B cell (primary cell): ENCODE data around the gene KCTD14. TPM values are rescaled to one million over a fixed set of nuclear protein-coding genes. Genes with fewer than 3 reads are reported as not detected.
"Not testable (repeated sequence)": the region's sequence is repeated elsewhere in the genome, so short reads cannot be mapped to it uniquely, and the experiment has no call there.

Experiments
- ATAC-seq: fragments of 200-7000 bp; cut with Tn5 transposase; one replicate; pipeline ENCODE4 v1.10.0; 2021; ENCODE audit warnings: low read depth, mild to moderate bottlenecking, moderate number of reproducible peaks, moderate library complexity
- CTCF ChIA-PET: fragments of 350-600 bp; sonication (Branson Sonifier 250); formaldehyde crosslinking; loops from one replicate; lab custom pipeline; 2021; ENCODE audit warnings: antibody characterized with exemption, inconsistent platforms; lab: Charles Lee
- POLR2A ChIA-PET: fragments of 350-600 bp; sonication (Branson Sonifier 250); formaldehyde crosslinking; loops from one replicate; lab custom pipeline; 2021; ENCODE audit warnings: antibody characterized with exemption; lab: Charles Lee
- DNase-seq: peaks from one replicate; pipeline ENCODE4 v3.0.0; 2013
- H2AFZ ChIP-seq: 2 replicates; pipeline ENCODE4 v1.6.1; 2012; ENCODE audit warnings: mild to moderate bottlenecking, low read depth, low read length; ENCODE audit not compliant: insufficient read depth, poor library complexity, severe bottlenecking
- H3K27ac ChIP-seq, 2 donors: 1 replicate in 1 of 2; 2 replicates in 1 of 2; pipeline ENCODE4 v1.5.1; 2012 to 2013; ENCODE audit warnings: low read length in 2 of 2, mild to moderate bottlenecking in 2 of 2, moderate library complexity in 1 of 2
- H3K27me3 ChIP-seq, 4 experiments: fragments of 200-600 bp in 1 of 4; sonication (generic) in 1 of 4; replicated peaks in 1 of 4; 1 replicate in 2 of 4; 2 replicates in 2 of 4; pipeline versions ENCODE4 v1.6.1 to v1.7.0; 2013 to 2016; ENCODE audit warnings: low read length in 3 of 4, mild to moderate bottlenecking in 2 of 4, mixed read lengths in 1 of 4, moderate library complexity in 1 of 4; ENCODE audit not compliant: insufficient read depth in 4 of 4, control insufficient read depth in 3 of 4; ENCODE audit errors: control extremely low read depth in 1 of 4
- H3K36me3 ChIP-seq, 2 experiments: replicated peaks in 1 of 2; 1 replicate in 1 of 2; 2 replicates in 1 of 2; pipeline versions ENCODE4 v1.6.1 to v1.7.1; 2013; ENCODE audit warnings: low read length in 1 of 2; ENCODE audit not compliant: insufficient read depth in 2 of 2, control insufficient read depth in 1 of 2; ENCODE audit errors: control extremely low read depth in 1 of 2, extremely low read depth in 1 of 2
- H3K4me1 ChIP-seq, 2 donors: fragments of 200-600 bp in 1 of 2; sonication (generic) in 1 of 2; 1 replicate in 1 of 2; 2 replicates in 1 of 2; pipeline versions ENCODE4 v1.5.1 to v1.6.1; 2013 to 2017; ENCODE audit warnings: low read length in 2 of 2; ENCODE audit not compliant: control insufficient read depth in 2 of 2, insufficient read depth in 2 of 2
- H3K4me2 ChIP-seq: replicated peaks from 2 replicates; pipeline ENCODE3; 2012; ENCODE audit warnings: mild to moderate bottlenecking, low read depth, low read length; ENCODE audit not compliant: poor library complexity, severe bottlenecking
- H3K4me3 ChIP-seq, 5 experiments: fragments of 200-600 bp in 1 of 5; sonication (generic) in 1 of 5; 1 replicate in 3 of 5; 2 replicates in 2 of 5; pipeline versions ENCODE4 v1.5.1 to v1.7.0; 2011 to 2016; ENCODE audit warnings: low read length in 4 of 5, mild to moderate bottlenecking in 4 of 5, low read depth in 2 of 5, control low read depth in 1 of 5, moderate library complexity in 1 of 5; ENCODE audit not compliant: insufficient read depth in 1 of 5; ENCODE audit errors: control extremely low read depth in 1 of 5, extremely low read depth in 1 of 5
- H3K79me2 ChIP-seq: fragments of 200-600 bp; sonication (generic); one replicate; pipeline ENCODE4 v1.6.0; 2016; ENCODE audit warnings: low read length; ENCODE audit not compliant: control insufficient read depth, insufficient read depth
- H3K9ac ChIP-seq: fragments of 200-600 bp; sonication (generic); 2 replicates; pipeline ENCODE4 v1.6.1; 2017; ENCODE audit warnings: mild to moderate bottlenecking, low read length, moderate library complexity
- H3K9me3 ChIP-seq, 3 donors: one replicate each; pipeline versions ENCODE4 v1.6.1 to v1.7.1; 2013; ENCODE audit warnings: low read length in 2 of 3; ENCODE audit not compliant: control insufficient read depth in 2 of 3, insufficient read depth in 1 of 3; ENCODE audit errors: control extremely low read depth in 1 of 3
- H4K20me1 ChIP-seq: 2 replicates; pipeline ENCODE4 v1.6.0; 2012; ENCODE audit warnings: mild to moderate bottlenecking, low read length; ENCODE audit not compliant: insufficient read depth, control insufficient read depth, poor library complexity, severe bottlenecking
- H3K27ac Mint-ChIP-seq: one replicate; pipeline ENCODE4 v1.8.0; 2021; ENCODE audit warnings: mixed read lengths
- H3K27me3 Mint-ChIP-seq: one replicate; pipeline ENCODE4 v1.8.0; 2021; ENCODE audit warnings: mixed read lengths
- H3K4me1 Mint-ChIP-seq: one replicate; pipeline ENCODE4 v1.8.0; 2021; ENCODE audit warnings: mixed read lengths
- H3K4me3 Mint-ChIP-seq: one replicate; pipeline ENCODE4 v1.8.0; 2021; ENCODE audit warnings: mixed read lengths
- H3K9me3 Mint-ChIP-seq: one replicate; pipeline ENCODE4 v1.8.0; 2022; ENCODE audit warnings: mixed read lengths; ENCODE audit not compliant: insufficient read depth
- CTCF ChIP-seq: fragments of 200-600 bp; IDR thresholded peaks from one replicate; pipeline ENCODE4 v1.8.0; 2022; ENCODE audit warnings: antibody characterized with exemption, mild to moderate bottlenecking
- EZH2 ChIP-seq: IDR thresholded peaks from 2 replicates; pipeline ENCODE4 v1.6.1; 2012; ENCODE audit warnings: borderline replicate concordance, low read depth, mild to moderate bottlenecking, moderate library complexity, low read length; ENCODE audit not compliant: insufficient read depth, poor library complexity, severe bottlenecking
- WGBS: methylation state at CpG from one replicate; pipeline ENCODE4 v1.1.5; 2013; ENCODE audit warnings: missing lambda C conversion rate; ENCODE audit not compliant: insufficient coverage; 5-methylcytosine and 5-hydroxymethylcytosine counted together
- intact Hi-C: fragments of 100-400 bp; cut with micrococcal nuclease; formaldehyde crosslinking; loops from one replicate; pipeline ENCODE4 v1.10.0; 2022
- polyA plus RNA-seq: library from polyadenylated mRNA; depleted of rRNA; stranded (reverse); fragments of >200 nt; gene quantifications from 2 replicates; pipeline ENCODE4 v1.2.3, GENCODE V29; 2012
- total RNA-seq, 2 donors: library from RNA; stranded (reverse); fragments of 120-200 nt in 1 of 2; gene quantifications; 1 replicate in 1 of 2; 2 replicates in 1 of 2; pipeline versions ENCODE4 v1.2.3 to v1.2.4, GENCODE V29; 2013 to 2022

The KCTD14 gene
- total and polyA plus RNA-seq, 2 donors (not counting 1 experiment from before 2014, with no cell fraction given): 0.18 TPM; not detected in 1

DNA sequence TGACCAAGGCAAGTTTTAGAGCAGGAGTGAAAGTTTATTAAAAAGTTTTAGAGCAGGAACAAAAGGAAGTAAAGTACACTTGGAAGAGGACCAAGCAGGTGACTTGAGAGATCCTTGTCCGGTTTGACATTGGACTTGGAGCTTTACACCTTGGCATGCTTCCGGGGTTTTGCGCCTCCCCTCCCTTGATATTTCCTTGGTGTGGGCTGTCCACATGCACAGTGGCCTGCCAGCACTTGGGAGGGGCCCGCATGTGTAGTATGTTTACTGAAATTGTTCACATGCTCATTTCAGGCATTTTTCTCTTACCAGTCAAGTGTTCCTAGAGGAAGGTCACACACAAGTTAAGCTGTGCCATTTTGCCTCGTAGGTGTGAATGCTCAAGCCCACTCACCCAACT is 21.6 kb upstream of the KCTD14 start:
- TF ChIP-seq EZH2 (no peak), CTCF (no peak)
- ATAC-seq: no peak
- peaks cover 18% of the 10 kb centered on the region for H3K4me1 Mint-ChIP-seq
- POLR2A ChIA-PET: no interaction called here
- intact Hi-C loops: no loop called here
- H3K79me2 ChIP-seq: no peaks in the 10 kb centered on the region
- H3K27me3 Mint-ChIP-seq: peaks cover 10% of the 10 kb centered on the region
- H3K9me3 ChIP-seq: no peaks in the 10 kb centered on the region
- peaks cover 9% of the 10 kb centered on the region in 2 donors for H3K4me1 ChIP-seq
- H3K4me3 ChIP-seq: no peak overlapping the region
- H3K4me2 ChIP-seq: no peak overlapping the region
- no peaks in the 10 kb centered on the region for H4K20me1 ChIP-seq
- no peak overlapping the region for H3K27ac ChIP-seq
- H2AFZ ChIP-seq: no peak overlapping the region
- H3K27me3 ChIP-seq: peaks cover 0 to 3% (median 0%) of the 10 kb centered on the region in 4 experiments
- no peak overlapping the region for H3K9ac ChIP-seq
- no peak overlapping the region for H3K4me3 Mint-ChIP-seq
- WGBS: 100% methylated on average over 4 of the region's 5 CpGs
- no peak for DNase-seq
- H3K9me3 Mint-ChIP-seq: no peaks in the 10 kb centered on the region
- no peak overlapping the region for H3K27ac Mint-ChIP-seq
- CTCF ChIA-PET: interaction anchor here (1.3 to 3.5 kb wide), 7 partner anchors 9 to 520 kb away, joined by 4 to 16 read pairs (median 8); partner anchors contain the start of genes INTS4 and NDUFC2
- H3K36me3 ChIP-seq: no peaks in the 10 kb centered on the region

DNA sequence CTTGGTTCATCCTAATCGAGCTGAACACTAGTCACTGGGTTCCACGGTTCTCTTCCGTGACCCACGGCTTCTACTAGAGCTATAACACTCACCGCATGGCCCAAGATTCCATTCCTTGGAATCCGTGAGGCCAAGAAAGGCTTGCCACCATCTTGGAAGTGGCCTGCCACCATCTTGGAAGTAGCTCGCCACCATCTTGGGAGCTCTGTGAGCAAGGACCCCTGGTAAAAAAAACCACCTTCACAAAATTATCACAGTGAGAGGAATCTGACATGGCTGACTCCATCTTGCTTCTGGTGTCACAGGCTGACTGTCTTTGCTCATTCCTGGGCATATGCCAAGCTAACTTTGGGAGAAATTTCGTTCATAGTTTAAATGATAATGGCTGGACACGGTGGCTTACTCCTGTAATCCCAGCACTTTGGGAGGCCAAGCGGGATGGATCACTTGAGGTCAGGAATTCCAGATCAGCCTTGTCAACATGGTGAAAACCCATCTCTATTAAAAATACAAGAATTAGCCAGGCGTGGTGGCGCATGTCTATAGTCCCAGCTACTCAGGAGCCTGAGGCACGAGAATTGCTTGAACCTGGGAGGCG is 18.9 kb upstream of the KCTD14 start:
- Mint-ChIP-seq H3K4me3 (no peak overlapping the region), H3K4me1 (peaks cover 20% of the 10 kb centered on the region), H3K27ac (no peak overlapping the region), H3K9me3 (no peaks in the 10 kb centered on the region), H3K27me3 (peaks cover 10% of the 10 kb centered on the region)
- H3K27me3 ChIP-seq: peaks cover 0 to 3% (median 0%) of the 10 kb centered on the region in 4 experiments
- H3K36me3 ChIP-seq: no peaks in the 10 kb centered on the region
- H3K4me2 ChIP-seq: no peak overlapping the region
- H3K9me3 ChIP-seq: no peaks in the 10 kb centered on the region
- no peaks in the 10 kb centered on the region for H4K20me1 ChIP-seq
- H3K4me3 ChIP-seq: no peak overlapping the region
- ATAC-seq: no peak
- 98% methylated on average over 11 of the region's 14 CpGs for WGBS
- intact Hi-C loops: no loop called here
- no peak overlapping the region for H2AFZ ChIP-seq
- DNase-seq: no peak
- CTCF ChIA-PET: interaction anchor here (0.6 to 1.1 kb wide), 2 partner anchors 45 to 52 kb away, joined by 3 read pairs; no protein-coding TSS in a partner anchor
- H3K4me1 ChIP-seq: peaks cover 9 to 10% of the 10 kb centered on the region in 2 donors
- H3K79me2 ChIP-seq: no peaks in the 10 kb centered on the region
- POLR2A ChIA-PET: no interaction called here
- TF ChIP-seq EZH2 (no peak), CTCF (no peak)
- H3K27ac ChIP-seq: no peak overlapping the region
- no peak overlapping the region for H3K9ac ChIP-seq

DNA sequence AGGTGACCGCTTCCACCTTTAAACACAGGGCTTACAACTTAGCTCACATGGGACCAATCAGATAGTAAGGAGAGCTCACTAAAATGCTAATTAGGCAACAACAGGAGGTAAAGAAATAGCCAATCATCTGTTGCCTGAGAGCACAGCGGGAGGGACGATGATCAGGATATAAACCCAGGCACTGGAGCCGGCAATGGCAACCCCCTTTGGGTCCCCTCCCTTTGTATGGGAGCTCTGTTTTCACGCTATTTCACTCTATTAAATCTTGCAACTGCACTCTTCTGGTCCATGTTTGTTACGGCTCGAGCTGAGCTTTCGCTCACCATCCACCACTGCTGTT is 18.3 kb upstream of the KCTD14 start:
- H3K9me3 ChIP-seq, H4K20me1 ChIP-seq, DNase-seq, ATAC-seq, H3K27ac Mint-ChIP-seq, H2AFZ ChIP-seq, H3K4me3 Mint-ChIP-seq, H3K4me3 ChIP-seq, intact Hi-C loops, H3K9me3 Mint-ChIP-seq, H3K27me3 ChIP-seq, H3K9ac ChIP-seq, POLR2A ChIA-PET, H3K27ac ChIP-seq, H3K4me2 ChIP-seq, H3K79me2 ChIP-seq, H3K36me3 ChIP-seq: not testable (repeated sequence)
- Mint-ChIP-seq H3K4me1 (peaks cover 20% of the 10 kb centered on the region), H3K27me3 (peaks cover 10% of the 10 kb centered on the region)
- 95% methylated on average over 7 of the region's 8 CpGs for WGBS
- peaks cover 9 to 10% of the 10 kb centered on the region in 2 donors for H3K4me1 ChIP-seq
- CTCF ChIA-PET: interaction anchor here (0.6 to 1.1 kb wide), 2 partner anchors 45 to 52 kb away, joined by 3 read pairs; no protein-coding TSS in a partner anchor
